NT2/D1 (cell line): ENCODE data around the gene BAZ1A.

Source experiments
- DNase-seq: peaks from one replicate; pipeline ENCODE4 v3.0.0-alpha.2; 2011; ENCODE audit warnings: low read depth, low spot score
- H3K27me3 ChIP-seq: 2 replicates; pipeline ENCODE4 v1.6.0; 2011; ENCODE audit warnings: mild to moderate bottlenecking; ENCODE audit not compliant: insufficient read length, insufficient read depth
- H3K36me3 ChIP-seq: 2 replicates; pipeline ENCODE4 v1.6.1; 2011; ENCODE audit warnings: mild to moderate bottlenecking, low read length, mixed read lengths; ENCODE audit not compliant: insufficient read depth, insufficient read length
- H3K4me1 ChIP-seq: 2 replicates; pipeline ENCODE4 v1.5.1; 2011; ENCODE audit not compliant: insufficient read depth, insufficient read length
- H3K4me3 ChIP-seq: 2 replicates; pipeline ENCODE4 v1.5.1; 2011; ENCODE audit warnings: low read depth; ENCODE audit not compliant: insufficient read length
- H3K9ac ChIP-seq: 2 replicates; pipeline ENCODE4 v1.6.0; 2011; ENCODE audit warnings: low read depth; ENCODE audit not compliant: insufficient read length
- H3K9me3 ChIP-seq: 2 replicates; pipeline ENCODE4 v1.5.1; 2011; ENCODE audit warnings: mild to moderate bottlenecking, low read length; ENCODE audit not compliant: insufficient read depth
- SUZ12 ChIP-seq: IDR thresholded peaks from 2 replicates; pipeline ENCODE4 v1.6.1; 2011; ENCODE audit not compliant: insufficient read length, insufficient read depth; ENCODE audit errors: extremely low read depth
- YY1 ChIP-seq: IDR thresholded peaks from 2 replicates; pipeline ENCODE4 v1.6.1; 2011; ENCODE audit not compliant: insufficient read length, insufficient read depth
- ZNF274 ChIP-seq: IDR thresholded peaks from 2 replicates; pipeline ENCODE4 v1.6.1; 2011; ENCODE audit warnings: mild to moderate bottlenecking, low read depth, low read length

Gene BAZ1A

GRCh38 chr14:34895277-34895676, 20.1 kb upstream of the BAZ1A start:
- no peaks in the 10 kb centered on the region for H3K9me3 ChIP-seq
- no peak overlapping the region for H3K9ac ChIP-seq
- no peak for DNase-seq
- H3K27me3 ChIP-seq: no peaks in the 10 kb centered on the region
- H3K4me3 ChIP-seq: no peak overlapping the region
- no peaks in the 10 kb centered on the region for H3K4me1 ChIP-seq
- no peaks in the 10 kb centered on the region for H3K36me3 ChIP-seq
- TF ChIP-seq YY1 (no peak), SUZ12 (no peak), ZNF274 (no peak)

- Histone ChIP-seq H3K9ac (no peak overlapping the region), H3K4me3 (no peak overlapping the region), H3K9me3 (no peaks in the 10 kb centered on the region), H3K4me1 (no peaks in the 10 kb centered on the region), H3K27me3 (no peaks in the 10 kb centered on the region), H3K36me3 (no peaks in the 10 kb centered on the region)
- DNase-seq: no peak
- no peak for TF ChIP-seq ZNF274
- TF ChIP-seq YY1: no peak
- no peak for TF ChIP-seq SUZ12
These were observed 15.8 kb upstream of the BAZ1A start for GRCh38 chr14:34890937-34891336.

GRCh38 chr14:34888186-34888585, 13.0 kb upstream of the BAZ1A start:
- DNase-seq: no peak
- TF ChIP-seq YY1 (no peak), ZNF274 (no peak), SUZ12 (no peak)
- H3K27me3 ChIP-seq: no peaks in the 10 kb centered on the region
- no peak overlapping the region for H3K9ac ChIP-seq
- H3K4me1 ChIP-seq: no peaks in the 10 kb centered on the region
- no peaks in the 10 kb centered on the region for H3K9me3 ChIP-seq
- H3K4me3 ChIP-seq: no peak overlapping the region
- H3K36me3 ChIP-seq: no peaks in the 10 kb centered on the region

- TF ChIP-seq ZNF274 (no peak), SUZ12 (no peak), YY1 (no peak)
- no peak for DNase-seq
- Histone ChIP-seq H3K27me3 (no peaks in the 10 kb centered on the region), H3K36me3 (no peaks in the 10 kb centered on the region), H3K4me3 (no peak overlapping the region), H3K9ac (no peak overlapping the region), H3K4me1 (no peaks in the 10 kb centered on the region), H3K9me3 (no peaks in the 10 kb centered on the region)
These were observed 8.8 kb upstream of the BAZ1A start for GRCh38 chr14:34883954-34884353.

- Histone ChIP-seq H3K27me3 (no peaks in the 10 kb centered on the region), H3K9me3 (no peaks in the 10 kb centered on the region), H3K4me3 (peak overlapping the region; percentile 68), H3K36me3 (peaks cover 10% of the 10 kb centered on the region), H3K4me1 (no peaks in the 10 kb centered on the region), H3K9ac (peak overlapping the region; percentile 84)
- TF ChIP-seq SUZ12 (no peak), ZNF274 (no peak), YY1 (no peak)
- DNase-seq: no peak
These were observed 652 bp downstream of the BAZ1A start for GRCh38 chr14:34874386-34875030.

GRCh38 chr14:34873589-34874385, 1.4 kb downstream of the BAZ1A start:
- Histone ChIP-seq H3K4me3 (peak overlapping the region; percentile 68), H3K4me1 (no peaks in the 10 kb centered on the region), H3K9me3 (no peaks in the 10 kb centered on the region), H3K27me3 (no peaks in the 10 kb centered on the region), H3K36me3 (peaks cover 10% of the 10 kb centered on the region), H3K9ac (peak overlapping the region; percentile 84)
- peak; percentile 54 for DNase-seq
- TF ChIP-seq YY1 (no peak), ZNF274 (no peak), SUZ12 (no peak)

- peak overlapping the region; percentile 68 for H3K4me3 ChIP-seq
- H3K27me3 ChIP-seq: no peaks in the 10 kb centered on the region
- H3K4me1 ChIP-seq: no peaks in the 10 kb centered on the region
- DNase-seq: no peak
- TF ChIP-seq YY1 (no peak), SUZ12 (no peak), ZNF274 (no peak)
- H3K36me3 ChIP-seq: peaks cover 10% of the 10 kb centered on the region
- peak overlapping the region; percentile 84 for H3K9ac ChIP-seq
- no peaks in the 10 kb centered on the region for H3K9me3 ChIP-seq
These were observed 2.2 kb downstream of the BAZ1A start for GRCh38 chr14:34872822-34873588.
